ENCODE measurements around the gene ROS1.
"Not testable (repeated sequence)": the region's sequence is repeated elsewhere in the genome, so short reads cannot be mapped to it uniquely, and the experiment has no call there.

ROS1 gene

GRCh38 chr6:117389227-117390057, 36.3 kb downstream of the ROS1 start:
- Histone ChIP-seq H3K4me3 (ENCODE audit: low read depth in 1 of 5, low read length in 5 of 5) (no peak overlapping the region), H3K4me1 (ENCODE audit: control insufficient read depth in 5 of 5, insufficient read depth in 5 of 5, low read length in 5 of 5) (no peaks in the 10 kb centered on the region), H3K9me3 (ENCODE audit: control insufficient read depth in 5 of 5, low read length in 5 of 5) (no peaks in the 10 kb centered on the region), H3K36me3 (ENCODE audit: control insufficient read depth in 5 of 5, insufficient read depth in 5 of 5, low read length in 5 of 5) (no peaks in the 10 kb centered on the region), H3K27ac (ENCODE audit: low read depth, low read length) (no peak overlapping the region), H3K27me3 (ENCODE audit: control insufficient read depth in 5 of 5, insufficient read depth in 4 of 5, low read length in 5 of 5) (peaks cover 0 to 2% (median 0%) of the 10 kb centered on the region in 5 donors), H3K9ac (ENCODE audit: low read length in 5 of 5) (no peak overlapping the region)

- Histone ChIP-seq H3K27me3 (ENCODE audit: control insufficient read depth in 5 of 5, insufficient read depth in 4 of 5, low read length in 5 of 5) (peaks cover 0 to 2% (median 0%) of the 10 kb centered on the region in 5 donors), H3K36me3 (ENCODE audit: control insufficient read depth in 5 of 5, insufficient read depth in 5 of 5, low read length in 5 of 5) (no peaks in the 10 kb centered on the region), H3K27ac (ENCODE audit: low read depth, low read length) (no peak overlapping the region), H3K9me3 (ENCODE audit: control insufficient read depth in 5 of 5, low read length in 5 of 5) (no peaks in the 10 kb centered on the region), H3K4me1 (ENCODE audit: control insufficient read depth in 5 of 5, insufficient read depth in 5 of 5, low read length in 5 of 5) (no peaks in the 10 kb centered on the region), H3K4me3 (ENCODE audit: low read depth in 1 of 5, low read length in 5 of 5) (no peak overlapping the region), H3K9ac (ENCODE audit: low read length in 5 of 5) (no peak overlapping the region)
Measured at GRCh38 chr6:117387454-117387974, 38.2 kb downstream of the ROS1 start.

- Histone ChIP-seq H3K4me3 (ENCODE audit: low read depth in 1 of 5, low read length in 5 of 5) (no peak overlapping the region), H3K4me1 (ENCODE audit: control insufficient read depth in 5 of 5, insufficient read depth in 5 of 5, low read length in 5 of 5) (no peaks in the 10 kb centered on the region), H3K9ac (ENCODE audit: low read length in 5 of 5) (no peak overlapping the region), H3K36me3 (ENCODE audit: control insufficient read depth in 5 of 5, insufficient read depth in 5 of 5, low read length in 5 of 5) (no peaks in the 10 kb centered on the region), H3K27ac (ENCODE audit: low read depth, low read length) (no peak overlapping the region), H3K27me3 (ENCODE audit: control insufficient read depth in 5 of 5, insufficient read depth in 4 of 5, low read length in 5 of 5) (peaks cover 0 to 2% (median 0%) of the 10 kb centered on the region in 5 donors), H3K9me3 (ENCODE audit: control insufficient read depth in 5 of 5, low read length in 5 of 5) (no peaks in the 10 kb centered on the region)
Measured at GRCh38 chr6:117384659-117385058, 41.1 kb downstream of the ROS1 start.

GRCh38 chr6:117381749-117382148, 44.0 kb downstream of the ROS1 start:
- Histone ChIP-seq H3K9ac (ENCODE audit: low read length in 5 of 5) (no peak overlapping the region), H3K27me3 (ENCODE audit: control insufficient read depth in 5 of 5, insufficient read depth in 4 of 5, low read length in 5 of 5) (no peaks in the 10 kb centered on the region), H3K4me3 (ENCODE audit: low read depth in 1 of 5, low read length in 5 of 5) (no peak overlapping the region), H3K27ac (ENCODE audit: low read depth, low read length) (no peak overlapping the region), H3K9me3 (ENCODE audit: control insufficient read depth in 5 of 5, low read length in 5 of 5) (no peaks in the 10 kb centered on the region), H3K4me1 (ENCODE audit: control insufficient read depth in 5 of 5, insufficient read depth in 5 of 5, low read length in 5 of 5) (no peaks in the 10 kb centered on the region), H3K36me3 (ENCODE audit: control insufficient read depth in 5 of 5, insufficient read depth in 5 of 5, low read length in 5 of 5) (no peaks in the 10 kb centered on the region)

- Histone ChIP-seq H3K27ac (ENCODE audit: low read depth, low read length) (no peak overlapping the region), H3K9ac (ENCODE audit: low read length in 5 of 5) (no peak overlapping the region), H3K4me3 (ENCODE audit: low read depth in 1 of 5, low read length in 5 of 5) (no peak overlapping the region), H3K4me1 (ENCODE audit: control insufficient read depth in 5 of 5, insufficient read depth in 5 of 5, low read length in 5 of 5) (no peaks in the 10 kb centered on the region), H3K9me3 (ENCODE audit: control insufficient read depth in 5 of 5, low read length in 5 of 5) (no peaks in the 10 kb centered on the region), H3K27me3 (ENCODE audit: control insufficient read depth in 5 of 5, insufficient read depth in 4 of 5, low read length in 5 of 5) (no peaks in the 10 kb centered on the region), H3K36me3 (ENCODE audit: control insufficient read depth in 5 of 5, insufficient read depth in 5 of 5, low read length in 5 of 5) (no peaks in the 10 kb centered on the region)
Measured at GRCh38 chr6:117380298-117380697, 45.4 kb downstream of the ROS1 start.

- H3K4me3 ChIP-seq (ENCODE audit: low read depth in 1 of 5, low read length in 5 of 5), result no peak overlapping the region
- peaks cover 0 to 9% (median 4%) of the 10 kb centered on the region in 5 donors for H3K9me3 ChIP-seq (ENCODE audit: control insufficient read depth in 5 of 5, low read length in 5 of 5)
- no peaks in the 10 kb centered on the region for H3K4me1 ChIP-seq (ENCODE audit: control insufficient read depth in 5 of 5, insufficient read depth in 5 of 5, low read length in 5 of 5)
- no peaks in the 10 kb centered on the region for H3K36me3 ChIP-seq (ENCODE audit: control insufficient read depth in 5 of 5, insufficient read depth in 5 of 5, low read length in 5 of 5)
- no peak overlapping the region for H3K9ac ChIP-seq (ENCODE audit: low read length in 5 of 5)
- no peak overlapping the region for H3K27ac ChIP-seq (ENCODE audit: low read depth, low read length)
- H3K27me3 ChIP-seq (ENCODE audit: control insufficient read depth in 5 of 5, insufficient read depth in 4 of 5, low read length in 5 of 5), result peaks cover 0 to 3% (median 0%) of the 10 kb centered on the region in 5 donors
Measured at GRCh38 chr6:117375446-117375845, 50.3 kb downstream of the ROS1 start.

- no peak overlapping the region for H3K27ac ChIP-seq (ENCODE audit: low read depth, low read length)
- no peak overlapping the region for H3K9ac ChIP-seq (ENCODE audit: low read length in 5 of 5)
- H3K36me3 ChIP-seq (ENCODE audit: control insufficient read depth in 5 of 5, insufficient read depth in 5 of 5, low read length in 5 of 5), result no peaks in the 10 kb centered on the region
- peaks cover 0 to 9% (median 4%) of the 10 kb centered on the region in 5 donors for H3K9me3 ChIP-seq (ENCODE audit: control insufficient read depth in 5 of 5, low read length in 5 of 5)
- H3K4me1 ChIP-seq (ENCODE audit: control insufficient read depth in 5 of 5, insufficient read depth in 5 of 5, low read length in 5 of 5), result no peaks in the 10 kb centered on the region
- no peak overlapping the region for H3K4me3 ChIP-seq (ENCODE audit: low read depth in 1 of 5, low read length in 5 of 5)
- H3K27me3 ChIP-seq (ENCODE audit: control insufficient read depth in 5 of 5, insufficient read depth in 4 of 5, low read length in 5 of 5), result peaks cover 0 to 3% (median 0%) of the 10 kb centered on the region in 5 donors
Measured at GRCh38 chr6:117373211-117373813, 52.4 kb downstream of the ROS1 start.

- H3K4me1 ChIP-seq (ENCODE audit: control insufficient read depth in 5 of 5, insufficient read depth in 5 of 5, low read length in 5 of 5); H3K9ac ChIP-seq (ENCODE audit: low read length in 5 of 5); H3K27me3 ChIP-seq (ENCODE audit: control insufficient read depth in 5 of 5, insufficient read depth in 4 of 5, low read length in 5 of 5); H3K4me3 ChIP-seq (ENCODE audit: low read depth in 1 of 5, low read length in 5 of 5); H3K9me3 ChIP-seq (ENCODE audit: control insufficient read depth in 5 of 5, low read length in 5 of 5); H3K36me3 ChIP-seq (ENCODE audit: control insufficient read depth in 5 of 5, insufficient read depth in 5 of 5, low read length in 5 of 5); H3K27ac ChIP-seq (ENCODE audit: low read depth, low read length): not testable (repeated sequence)
Measured at GRCh38 chr6:117372289-117372688, 53.5 kb downstream of the ROS1 start.

- H3K36me3 ChIP-seq (ENCODE audit: control insufficient read depth in 5 of 5, insufficient read depth in 5 of 5, low read length in 5 of 5), result no peaks in the 10 kb centered on the region
- H3K27ac ChIP-seq (ENCODE audit: low read depth, low read length), result no peak overlapping the region
- H3K27me3 ChIP-seq (ENCODE audit: control insufficient read depth in 5 of 5, insufficient read depth in 4 of 5, low read length in 5 of 5), result peaks cover 0 to 3% (median 0%) of the 10 kb centered on the region in 5 donors
- no peaks in the 10 kb centered on the region for H3K4me1 ChIP-seq (ENCODE audit: control insufficient read depth in 5 of 5, insufficient read depth in 5 of 5, low read length in 5 of 5)
- H3K4me3 ChIP-seq (ENCODE audit: low read depth in 1 of 5, low read length in 5 of 5), result no peak overlapping the region
- peaks cover 0 to 9% (median 4%) of the 10 kb centered on the region in 5 donors for H3K9me3 ChIP-seq (ENCODE audit: control insufficient read depth in 5 of 5, low read length in 5 of 5)
- no peak overlapping the region for H3K9ac ChIP-seq (ENCODE audit: low read length in 5 of 5)
Measured at GRCh38 chr6:117371492-117371891, 54.2 kb downstream of the ROS1 start.

GRCh38 chr6:117359581-117359980, 66.2 kb downstream of the ROS1 start:
- Histone ChIP-seq H3K9ac (ENCODE audit: low read length in 5 of 5) (no peak overlapping the region), H3K36me3 (ENCODE audit: control insufficient read depth in 5 of 5, insufficient read depth in 5 of 5, low read length in 5 of 5) (no peaks in the 10 kb centered on the region), H3K4me1 (ENCODE audit: control insufficient read depth in 5 of 5, insufficient read depth in 5 of 5, low read length in 5 of 5) (no peaks in the 10 kb centered on the region), H3K27ac (ENCODE audit: low read depth, low read length) (no peak overlapping the region), H3K27me3 (ENCODE audit: control insufficient read depth in 5 of 5, insufficient read depth in 4 of 5, low read length in 5 of 5) (no peaks in the 10 kb centered on the region), H3K9me3 (ENCODE audit: control insufficient read depth in 5 of 5, low read length in 5 of 5) (no peaks in the 10 kb centered on the region), H3K4me3 (ENCODE audit: low read depth in 1 of 5, low read length in 5 of 5) (no peak overlapping the region)

Data from subcutaneous abdominal adipose tissue (tissue), 5 donors.